ENCODE results near the gene ANXA1. TPM values are rescaled to one million over a fixed set of nuclear protein-coding genes. Genes with fewer than 3 reads are reported as not detected.

Gene ANXA1
- total RNA-seq, 4 donors from 2014 or later = 101 to 281 (median 187) TPM

- Histone ChIP-seq H3K36me3 (no peaks in the 10 kb centered on the region), H3K27me3 (no peaks in the 10 kb centered on the region), H3K27ac (no peak overlapping the region), H3K4me3 (no peak overlapping the region), H3K4me1 (no peaks in the 10 kb centered on the region), H3K9me3 (no peaks in the 10 kb centered on the region)
- no peak for DNase-seq
- intact Hi-C loops (cut with DNase I; ENCODE audit: low total_unique reads) = no loop called here
- no peak for TF ChIP-seq CTCF (IDR thresholded peaks at IDR 0.05)
These were observed 64.4 kb downstream of the ANXA1 start for GRCh38 chr9:73216100-73216499.

Other genes with a start within 250 kb of the ANXA1 start
- 100 to 1,000 TPM in 3 of 4 donors, 10 to 100 TPM in 1; 87.9 to 287 (median 166) TPM for gene ALDH1A1, start 198.8 kb upstream of the ANXA1 start, total RNA-seq

Data from uterus (tissue), 4 donors.